ENCODE data around the gene MAN1A1. TPM values are rescaled to one million over a fixed set of nuclear protein-coding genes. Genes with fewer than 3 reads are reported as not detected.

Gene MAN1A1
- total RNA-seq, 2 experiments from 2014 or later = 34.8 to 38.4 TPM

- no peak overlapping the region for H3K27ac Mint-ChIP-seq
- DNase-seq (no peak), ATAC-seq (no peak)
- H3K9me3 Mint-ChIP-seq (ENCODE audit: low read depth) = no peaks in the 10 kb centered on the region
- H3K4me3 Mint-ChIP-seq = no peak overlapping the region
- peaks cover 40% of the 10 kb centered on the region for H3K36me3 Mint-ChIP-seq
- no peaks in the 10 kb centered on the region for H3K27me3 Mint-ChIP-seq
- H3K4me1 Mint-ChIP-seq = peaks cover 3% of the 10 kb centered on the region
- CTCF ChIA-PET = no interaction called here
Observed at GRCh38 chr6:119192200-119192599, 157.4 kb downstream of the MAN1A1 start.

DNA sequence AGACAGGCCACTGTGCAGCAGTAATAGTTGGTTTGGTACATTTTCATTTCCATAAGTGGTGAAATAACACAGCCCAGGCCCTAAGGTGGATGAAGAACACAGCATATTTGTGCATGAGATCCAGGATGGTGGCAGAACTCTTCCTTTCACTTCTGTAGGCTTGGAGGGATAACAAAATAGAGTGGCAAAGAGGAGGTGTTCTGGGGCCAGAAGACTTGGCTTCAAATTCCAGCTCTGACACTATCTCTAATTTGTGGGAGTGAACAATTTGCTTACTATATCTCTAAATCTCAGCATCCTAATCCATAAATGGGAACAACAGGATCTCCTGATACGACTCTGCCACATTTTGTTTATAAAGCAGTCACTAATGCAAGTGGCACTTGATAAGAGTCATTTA, 159.4 kb downstream of the MAN1A1 start:
- CTCF ChIA-PET = interaction anchor here (1.6 kb wide), 1 partner anchor 61 kb away, joined by 4 read pairs; no protein-coding TSS in a partner anchor
- H3K4me3 Mint-ChIP-seq = no peak overlapping the region
- no peak for ATAC-seq
- H3K27me3 Mint-ChIP-seq = no peaks in the 10 kb centered on the region
- DNase-seq = no peak
- H3K4me1 Mint-ChIP-seq = no peaks in the 10 kb centered on the region
- H3K9me3 Mint-ChIP-seq (ENCODE audit: low read depth) = no peaks in the 10 kb centered on the region
- no peak overlapping the region for H3K27ac Mint-ChIP-seq
- peaks cover 43% of the 10 kb centered on the region for H3K36me3 Mint-ChIP-seq

DNA sequence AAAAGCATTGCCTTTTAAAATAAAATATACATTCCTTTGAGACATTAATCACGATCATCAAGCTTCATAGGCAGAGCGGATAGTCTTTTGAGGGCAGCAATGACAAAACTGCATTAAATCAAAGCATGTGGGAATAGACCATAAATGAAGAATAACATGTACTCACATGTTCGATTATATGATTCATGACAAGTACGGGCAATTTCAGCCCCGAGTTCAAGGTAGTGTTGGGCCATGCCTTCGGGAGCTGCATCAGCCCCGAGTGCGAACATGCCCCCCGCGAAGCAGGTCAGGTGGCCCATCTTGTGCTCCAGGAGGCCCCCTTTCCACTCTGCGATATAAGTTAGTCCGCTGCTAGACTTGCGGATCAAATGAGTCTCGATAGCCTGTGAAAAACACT, 160.1 kb downstream of the MAN1A1 start:
- CTCF ChIA-PET = no interaction called here
- ATAC-seq (no peak), DNase-seq (no peak)
- Mint-ChIP-seq H3K4me3 (no peak overlapping the region), H3K36me3 (peaks cover 42% of the 10 kb centered on the region), H3K9me3 (ENCODE audit: low read depth) (no peaks in the 10 kb centered on the region), H3K4me1 (no peaks in the 10 kb centered on the region), H3K27ac (no peak overlapping the region), H3K27me3 (no peaks in the 10 kb centered on the region)

- no peak for DNase-seq
- CTCF ChIA-PET = interaction anchor here (1.2 kb wide), 1 partner anchor 58 kb away, joined by 3 read pairs; no protein-coding TSS in a partner anchor
- ATAC-seq = no peak
- Mint-ChIP-seq H3K9me3 (ENCODE audit: low read depth) (no peaks in the 10 kb centered on the region), H3K4me3 (no peak overlapping the region), H3K27ac (no peak overlapping the region), H3K27me3 (no peaks in the 10 kb centered on the region), H3K36me3 (peaks cover 46% of the 10 kb centered on the region), H3K4me1 (no peaks in the 10 kb centered on the region)
Observed at GRCh38 chr6:119187596-119187995, 162.0 kb downstream of the MAN1A1 start.

DNA sequence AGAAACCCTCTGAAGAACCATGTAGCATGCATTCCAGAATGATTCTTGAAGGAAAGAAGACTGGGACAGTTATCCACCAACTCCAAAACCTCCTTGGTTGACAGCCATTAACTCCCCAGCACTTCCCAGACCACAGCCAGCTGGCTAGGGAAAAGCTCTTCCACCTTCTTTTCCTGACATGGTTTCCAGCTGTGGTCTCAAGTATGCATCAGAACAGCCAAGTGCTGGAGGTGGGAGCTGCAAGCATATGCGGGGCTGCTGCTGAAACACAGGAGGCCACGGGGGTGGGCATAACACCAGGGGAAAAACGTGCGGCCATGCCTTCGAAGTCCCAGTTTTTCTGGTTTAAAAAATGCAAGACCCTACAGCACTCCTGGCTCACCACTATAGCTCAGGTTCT, 163.1 kb downstream of the MAN1A1 start:
- Mint-ChIP-seq H3K9me3 (ENCODE audit: low read depth) (no peaks in the 10 kb centered on the region), H3K4me3 (no peak overlapping the region), H3K27ac (no peak overlapping the region), H3K36me3 (peaks cover 55% of the 10 kb centered on the region), H3K4me1 (no peaks in the 10 kb centered on the region), H3K27me3 (no peaks in the 10 kb centered on the region)
- ATAC-seq (no peak), DNase-seq (no peak)
- CTCF ChIA-PET = no interaction called here

DNA sequence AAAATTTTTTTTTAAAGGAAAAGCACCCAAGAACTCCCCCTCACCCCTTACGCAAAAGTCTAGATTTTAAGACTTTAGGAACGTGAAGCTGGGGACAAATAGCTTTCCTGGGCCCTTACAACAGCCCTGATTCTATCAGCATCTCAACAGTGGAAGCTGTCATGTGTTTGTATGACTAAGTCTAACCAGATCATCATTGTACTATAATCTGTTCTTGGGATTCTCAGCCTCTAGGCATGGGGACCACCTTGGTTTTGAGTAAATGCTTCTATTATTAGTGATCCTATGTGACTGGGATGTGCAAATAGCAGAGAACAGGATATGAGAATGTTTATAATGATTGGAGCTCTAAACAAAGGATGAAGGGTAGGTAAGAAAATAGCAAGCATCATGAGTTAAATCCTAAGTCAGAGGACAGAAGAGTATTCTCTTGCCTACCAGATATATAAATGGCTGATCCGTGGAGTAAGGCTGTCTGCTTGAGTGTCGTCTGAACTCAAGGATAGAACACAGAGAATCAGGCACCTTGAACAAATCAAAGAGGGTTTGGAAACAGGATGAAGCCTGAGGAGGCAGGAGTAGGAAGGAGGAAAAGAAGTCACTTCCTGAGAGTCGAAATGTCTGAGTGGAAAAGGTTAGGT, 165.4 kb downstream of the MAN1A1 start:
- Mint-ChIP-seq H3K36me3 (peaks cover 61% of the 10 kb centered on the region), H3K4me1 (peaks cover 15% of the 10 kb centered on the region), H3K27me3 (no peaks in the 10 kb centered on the region), H3K4me3 (no peak overlapping the region), H3K27ac (no peak overlapping the region), H3K9me3 (ENCODE audit: low read depth) (no peaks in the 10 kb centered on the region)
- CTCF ChIA-PET = no interaction called here
- ATAC-seq = no peak
- DNase-seq = no peak

DNA sequence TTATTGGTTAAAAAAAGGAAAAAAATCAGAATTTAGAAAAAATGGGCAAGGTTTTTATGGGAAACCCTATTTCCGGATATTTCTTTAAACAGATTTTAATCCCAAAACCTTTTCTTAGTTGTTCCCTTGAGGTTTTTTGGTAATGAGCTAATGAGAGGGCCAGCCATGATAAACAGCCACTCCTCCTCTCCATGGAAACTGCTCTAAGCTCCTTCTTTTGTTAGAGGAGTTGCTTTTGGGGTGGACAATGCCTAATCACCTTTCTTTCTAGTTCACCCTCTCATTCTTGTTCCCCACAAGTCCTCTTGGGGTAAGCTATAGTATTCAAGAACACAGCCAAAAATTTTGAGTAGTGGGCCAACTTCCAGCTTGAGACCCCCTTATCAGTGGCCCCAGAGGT, 166.1 kb downstream of the MAN1A1 start:
- CTCF ChIA-PET = no interaction called here
- ATAC-seq = no peak
- Mint-ChIP-seq H3K9me3 (ENCODE audit: low read depth) (no peaks in the 10 kb centered on the region), H3K27ac (no peak overlapping the region), H3K27me3 (no peaks in the 10 kb centered on the region), H3K36me3 (peaks cover 66% of the 10 kb centered on the region), H3K4me1 (peaks cover 15% of the 10 kb centered on the region), H3K4me3 (no peak overlapping the region)
- no peak for DNase-seq

DNA sequence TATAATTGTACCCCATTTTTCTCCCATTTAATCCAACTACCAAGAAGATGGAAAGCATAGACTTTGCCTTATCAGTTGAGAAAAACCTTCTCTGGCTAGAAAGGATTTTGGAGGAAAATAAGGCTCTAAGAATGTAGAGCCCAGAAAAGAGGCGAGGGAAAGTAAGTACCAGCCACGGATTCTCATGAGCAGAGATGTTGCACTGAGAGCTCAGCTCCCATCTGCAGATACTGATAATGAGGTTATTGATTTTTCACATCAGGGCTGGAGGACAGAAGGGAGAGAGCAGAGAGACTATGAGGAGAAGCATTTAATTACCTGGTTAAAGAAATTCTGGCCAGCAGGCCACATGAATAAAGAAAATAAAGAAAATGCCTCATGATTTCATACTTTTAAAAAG, 166.7 kb downstream of the MAN1A1 start:
- Mint-ChIP-seq H3K36me3 (peaks cover 62% of the 10 kb centered on the region), H3K4me3 (no peak overlapping the region), H3K27ac (no peak overlapping the region), H3K9me3 (ENCODE audit: low read depth) (no peaks in the 10 kb centered on the region), H3K4me1 (peaks cover 15% of the 10 kb centered on the region), H3K27me3 (no peaks in the 10 kb centered on the region)
- CTCF ChIA-PET = no interaction called here
- DNase-seq (no peak), ATAC-seq (no peak)

DNA sequence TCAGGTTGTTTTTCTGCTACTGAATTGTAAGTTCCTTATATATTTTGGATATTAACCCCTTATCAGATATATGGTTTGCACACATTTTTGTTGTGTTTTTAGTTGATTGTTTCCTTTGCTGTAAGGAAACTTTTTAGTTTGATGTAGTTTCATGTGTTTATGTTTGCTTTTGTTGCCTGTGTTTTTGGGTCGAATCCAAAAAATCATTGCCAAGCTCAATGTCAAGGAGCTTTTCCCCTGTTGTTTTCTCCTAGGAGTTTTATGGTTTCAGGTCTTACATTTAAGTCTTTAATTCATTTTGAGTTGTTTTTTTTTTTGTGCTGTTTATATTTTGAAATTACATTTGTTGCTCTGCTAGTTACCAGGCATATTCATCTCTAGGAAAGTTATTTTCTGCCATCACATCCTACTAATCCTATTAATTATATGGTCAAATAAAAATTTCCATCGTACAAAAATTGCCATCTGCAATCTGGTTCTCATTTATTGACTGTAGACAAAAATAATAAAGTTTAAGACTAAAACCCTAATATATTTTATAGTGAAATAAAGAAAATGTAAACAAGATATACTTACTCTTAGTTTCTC, 167.3 kb downstream of the MAN1A1 start:
- H3K4me1 Mint-ChIP-seq = peaks cover 15% of the 10 kb centered on the region
- DNase-seq (no peak), ATAC-seq (no peak)
- no peak overlapping the region for H3K4me3 Mint-ChIP-seq
- no peaks in the 10 kb centered on the region for H3K27me3 Mint-ChIP-seq
- H3K27ac Mint-ChIP-seq = no peak overlapping the region
- peaks cover 61% of the 10 kb centered on the region for H3K36me3 Mint-ChIP-seq
- CTCF ChIA-PET = interaction anchor here (1.1 to 1.4 kb wide), 2 partner anchors 20 to 34 kb away, joined by 3 to 4 read pairs; no protein-coding TSS in a partner anchor
- no peaks in the 10 kb centered on the region for H3K9me3 Mint-ChIP-seq (ENCODE audit: low read depth)

GRCh38 chr6:119181046-119181445, 168.5 kb downstream of the MAN1A1 start:
- CTCF ChIA-PET = interaction anchor here (0.7 to 1.4 kb wide), 4 partner anchors 19 to 83 kb away, joined by 3 to 4 read pairs (median 3); no protein-coding TSS in a partner anchor
- Mint-ChIP-seq H3K4me3 (no peak overlapping the region), H3K36me3 (peaks cover 59% of the 10 kb centered on the region), H3K9me3 (ENCODE audit: low read depth) (no peaks in the 10 kb centered on the region), H3K4me1 (peaks cover 15% of the 10 kb centered on the region), H3K27me3 (no peaks in the 10 kb centered on the region), H3K27ac (no peak overlapping the region)
- no peak for DNase-seq
- ATAC-seq = no peak

GRCh38 chr6:119179842-119180241, 169.7 kb downstream of the MAN1A1 start:
- CTCF ChIA-PET = no interaction called here
- Mint-ChIP-seq H3K4me1 (peaks cover 15% of the 10 kb centered on the region), H3K36me3 (peaks cover 54% of the 10 kb centered on the region), H3K4me3 (no peak overlapping the region), H3K27ac (peak overlapping the region; percentile 24), H3K9me3 (ENCODE audit: low read depth) (no peaks in the 10 kb centered on the region), H3K27me3 (no peaks in the 10 kb centered on the region)
- DNase-seq = no peak
- ATAC-seq = peak; percentile 45

- Mint-ChIP-seq H3K27me3 (no peaks in the 10 kb centered on the region), H3K4me3 (no peak overlapping the region), H3K36me3 (peaks cover 49% of the 10 kb centered on the region), H3K27ac (no peak overlapping the region), H3K9me3 (ENCODE audit: low read depth) (no peaks in the 10 kb centered on the region), H3K4me1 (peaks cover 15% of the 10 kb centered on the region)
- DNase-seq (no peak), ATAC-seq (no peak)
- CTCF ChIA-PET = no interaction called here
Observed at GRCh38 chr6:119179062-119179461, 170.5 kb downstream of the MAN1A1 start.

- CTCF ChIA-PET = interaction anchor here (1.3 kb wide), 1 partner anchor 12 kb away, joined by 3 read pairs; no protein-coding TSS in a partner anchor
- no peak for ATAC-seq
- no peaks in the 10 kb centered on the region for H3K9me3 Mint-ChIP-seq (ENCODE audit: low read depth)
- H3K4me3 Mint-ChIP-seq = no peak overlapping the region
- no peaks in the 10 kb centered on the region for H3K27me3 Mint-ChIP-seq
- DNase-seq = no peak
- peaks cover 23% of the 10 kb centered on the region for H3K4me1 Mint-ChIP-seq
- H3K27ac Mint-ChIP-seq = peak overlapping the region; percentile 28
- peaks cover 30% of the 10 kb centered on the region for H3K36me3 Mint-ChIP-seq
Observed at GRCh38 chr6:119176445-119176844, 173.1 kb downstream of the MAN1A1 start.
